ENCODE measurements around the gene BLOC1S5. TPM values are rescaled to one million over a fixed set of nuclear protein-coding genes. Genes with fewer than 3 reads are reported as not detected.

The BLOC1S5 gene
- total RNA-seq, 1 donor from 2014 or later, result 34.4 TPM

- DNase-seq (ENCODE audit: low spot score), result no peak
- Histone ChIP-seq H3K27me3 (no peaks in the 10 kb centered on the region), H3K4me2 (peak overlapping the region; percentile 36), H3K27ac (no peak overlapping the region), H4K20me1 (ENCODE audit: low read depth) (no peaks in the 10 kb centered on the region), H3K4me1 (peaks cover 9% of the 10 kb centered on the region), H3K4me3 (no peak overlapping the region), H3K36me3 (no peaks in the 10 kb centered on the region), H2AFZ (replicated peaks) (no peak overlapping the region), H3F3A (ENCODE audit: low read depth) (peaks cover 9% of the 10 kb centered on the region), H3K9ac (no peak overlapping the region), H3K79me2 (ENCODE audit: low read depth) (no peaks in the 10 kb centered on the region), H3K9me3 (ENCODE audit: low read depth) (no peaks in the 10 kb centered on the region)
- peaks cover 25% of the 10 kb centered on the region for H3K4me1 Mint-ChIP-seq
- H3K36me3 Mint-ChIP-seq, result no peaks in the 10 kb centered on the region
- no peaks in the 10 kb centered on the region for H3K27me3 Mint-ChIP-seq (ENCODE audit: insufficient read depth, low read depth)
- H3K4me3 Mint-ChIP-seq, result no peak overlapping the region
- no peaks in the 10 kb centered on the region for H3K9me3 Mint-ChIP-seq
- TF ChIP-seq CTCF (IDR thresholded peaks at IDR 0.05) (no peak), EZH2 (IDR thresholded peaks at IDR 0.05) (no peak), EZH2phosphoT487 (IDR thresholded peaks at IDR 0.05) (no peak)
- H3K27ac Mint-ChIP-seq, result no peak overlapping the region
Measured at GRCh38 chr6:8069151-8069550, 5.0 kb upstream of the BLOC1S5 start.

- H3K27me3 ChIP-seq, result no peaks in the 10 kb centered on the region
- peaks cover 14% of the 10 kb centered on the region for H3F3A ChIP-seq (ENCODE audit: low read depth)
- H3K36me3 ChIP-seq, result no peaks in the 10 kb centered on the region
- no peaks in the 10 kb centered on the region for H3K9me3 ChIP-seq (ENCODE audit: low read depth)
- H3K4me3 Mint-ChIP-seq, result no peak overlapping the region
- no peak overlapping the region for H3K4me3 ChIP-seq
- H3K27me3 Mint-ChIP-seq (ENCODE audit: insufficient read depth, low read depth), result no peaks in the 10 kb centered on the region
- H4K20me1 ChIP-seq (ENCODE audit: low read depth), result no peaks in the 10 kb centered on the region
- H3K4me2 ChIP-seq, result no peak overlapping the region
- no peak overlapping the region for H2AFZ ChIP-seq (replicated peaks)
- H3K27ac Mint-ChIP-seq, result no peak overlapping the region
- H3K27ac ChIP-seq, result no peak overlapping the region
- no peaks in the 10 kb centered on the region for H3K36me3 Mint-ChIP-seq
- peaks cover 16% of the 10 kb centered on the region for H3K4me1 ChIP-seq
- no peak overlapping the region for H3K9ac ChIP-seq
- no peak for DNase-seq (ENCODE audit: low spot score)
- peaks cover 32% of the 10 kb centered on the region for H3K4me1 Mint-ChIP-seq
- H3K9me3 Mint-ChIP-seq, result no peaks in the 10 kb centered on the region
- H3K79me2 ChIP-seq (ENCODE audit: low read depth), result peaks cover 13% of the 10 kb centered on the region
- TF ChIP-seq EZH2 (IDR thresholded peaks at IDR 0.05) (no peak), CTCF (IDR thresholded peaks at IDR 0.05) (peak; percentile 12)
Measured at GRCh38 chr6:8066108-8066507, 1.9 kb upstream of the BLOC1S5 start.

GRCh38 chr6:8065519-8065911 lies 1.3 kb upstream of the BLOC1S5 start:
- no peak overlapping the region for H3K9ac ChIP-seq
- peaks cover 16% of the 10 kb centered on the region for H3K4me1 ChIP-seq
- H3F3A ChIP-seq (ENCODE audit: low read depth), result peaks cover 14% of the 10 kb centered on the region
- no peaks in the 10 kb centered on the region for H3K27me3 ChIP-seq
- DNase-seq (ENCODE audit: low spot score), result no peak
- H4K20me1 ChIP-seq (ENCODE audit: low read depth), result no peaks in the 10 kb centered on the region
- H3K27ac ChIP-seq, result no peak overlapping the region
- H3K4me3 Mint-ChIP-seq, result no peak overlapping the region
- H3K36me3 Mint-ChIP-seq, result no peaks in the 10 kb centered on the region
- no peaks in the 10 kb centered on the region for H3K9me3 ChIP-seq (ENCODE audit: low read depth)
- no peaks in the 10 kb centered on the region for H3K36me3 ChIP-seq
- no peak overlapping the region for H3K4me3 ChIP-seq
- peaks cover 32% of the 10 kb centered on the region for H3K4me1 Mint-ChIP-seq
- H3K79me2 ChIP-seq (ENCODE audit: low read depth), result peaks cover 13% of the 10 kb centered on the region
- H3K27me3 Mint-ChIP-seq (ENCODE audit: insufficient read depth, low read depth), result no peaks in the 10 kb centered on the region
- no peaks in the 10 kb centered on the region for H3K9me3 Mint-ChIP-seq
- no peak overlapping the region for H3K27ac Mint-ChIP-seq
- TF ChIP-seq EZH2phosphoT487 (IDR thresholded peaks at IDR 0.05) (no peak), CTCF (IDR thresholded peaks at IDR 0.05) (no peak), EZH2 (IDR thresholded peaks at IDR 0.05) (no peak)
- H3K4me2 ChIP-seq, result no peak overlapping the region
- H2AFZ ChIP-seq (replicated peaks), result no peak overlapping the region
